ENCODE data around the gene APRT. TPM values are rescaled to one million over a fixed set of nuclear protein-coding genes. Genes with fewer than 3 reads are reported as not detected.
A peak's percentile ranks its signal among the peaks of the same experiment; 100 is the strongest.

APRT gene
- total RNA-seq, 1 donor from 2014 or later = 153 TPM

GRCh38 chr16:88815227-88815626 is 3.5 kb upstream of the APRT start:
- Histone ChIP-seq H3K4me3 (ENCODE audit: low read depth, low read length) (no peak overlapping the region), H3K27me3 (ENCODE audit: control insufficient read depth, insufficient read depth, low read length) (no peaks in the 10 kb centered on the region), H3K36me3 (ENCODE audit: control insufficient read depth, insufficient read depth, low read length) (peaks cover 5% of the 10 kb centered on the region)
- no peak for FAIRE-seq
- TF ChIP-seq CTCF (IDR thresholded peaks at IDR 0.05; ENCODE audit: insufficient read depth, low read length, severe bottlenecking) = no peak
- DNase-seq (ENCODE audit: low read depth) = no peak

GRCh38 chr16:88814144-88814502 is 2.4 kb upstream of the APRT start:
- Histone ChIP-seq H3K36me3 (ENCODE audit: control insufficient read depth, insufficient read depth, low read length) (peaks cover 10% of the 10 kb centered on the region), H3K4me3 (ENCODE audit: low read depth, low read length) (no peak overlapping the region), H3K27me3 (ENCODE audit: control insufficient read depth, insufficient read depth, low read length) (no peaks in the 10 kb centered on the region)
- no peak for TF ChIP-seq CTCF (IDR thresholded peaks at IDR 0.05; ENCODE audit: insufficient read depth, low read length, severe bottlenecking)
- peak; percentile 7 for FAIRE-seq
- no peak for DNase-seq (ENCODE audit: low read depth)

- FAIRE-seq = no peak
- H3K36me3 ChIP-seq (ENCODE audit: control insufficient read depth, insufficient read depth, low read length) = peaks cover 10% of the 10 kb centered on the region
- no peak for DNase-seq (ENCODE audit: low read depth)
- no peak overlapping the region for H3K4me3 ChIP-seq (ENCODE audit: low read depth, low read length)
- no peak for TF ChIP-seq CTCF (IDR thresholded peaks at IDR 0.05; ENCODE audit: insufficient read depth, low read length, severe bottlenecking)
- no peaks in the 10 kb centered on the region for H3K27me3 ChIP-seq (ENCODE audit: control insufficient read depth, insufficient read depth, low read length)
These were observed 1.8 kb upstream of the APRT start for GRCh38 chr16:88813269-88814143.

GRCh38 chr16:88812513-88813268 is 963 bp upstream of the APRT start:
- no peak for FAIRE-seq
- TF ChIP-seq CTCF (IDR thresholded peaks at IDR 0.05; ENCODE audit: insufficient read depth, low read length, severe bottlenecking) = no peak
- H3K27me3 ChIP-seq (ENCODE audit: control insufficient read depth, insufficient read depth, low read length) = no peaks in the 10 kb centered on the region

GRCh38 chr16:88810912-88811768 is 588 bp downstream of the APRT start:
- DNase-seq (ENCODE audit: low read depth) (peak; percentile 36), FAIRE-seq (no peak)
- TF ChIP-seq CTCF (IDR thresholded peaks at IDR 0.05; ENCODE audit: insufficient read depth, low read length, severe bottlenecking) = no peak
- no peaks in the 10 kb centered on the region for H3K27me3 ChIP-seq (ENCODE audit: control insufficient read depth, insufficient read depth, low read length)
- H3K4me3 ChIP-seq (ENCODE audit: low read depth, low read length) = peak overlapping the region; percentile 89
- peaks cover 12% of the 10 kb centered on the region for H3K36me3 ChIP-seq (ENCODE audit: control insufficient read depth, insufficient read depth, low read length)

More at GRCh38 chr16:88812513-88813268, 963 bp upstream of the APRT start:
- peak overlapping the region; percentile 89 for H3K4me3 ChIP-seq (ENCODE audit: low read depth, low read length)
- H3K36me3 ChIP-seq (ENCODE audit: control insufficient read depth, insufficient read depth, low read length) = peaks cover 13% of the 10 kb centered on the region
- peak; percentile 40 for DNase-seq (ENCODE audit: low read depth)
